Measurements from ENCODE around the gene OR52D1.

OR52D1 gene

GRCh38 chr11:5449432-5449831, 39.1 kb upstream of the OR52D1 start:
- H3K4me2 ChIP-seq (ENCODE audit: low read length), result no peak overlapping the region
- no peaks in the 10 kb centered on the region for H3K27me3 ChIP-seq (ENCODE audit: insufficient read depth, low read length)
- no peaks in the 10 kb centered on the region for H3K36me3 ChIP-seq (ENCODE audit: insufficient read depth, low read length)
- H3K9me3 ChIP-seq (ENCODE audit: low read length), result no peaks in the 10 kb centered on the region
- no peak overlapping the region for H2AFZ ChIP-seq (ENCODE audit: low read length)
- H3K79me2 ChIP-seq (ENCODE audit: insufficient read depth, low read length), result no peaks in the 10 kb centered on the region
- TF ChIP-seq, protein P1, sequence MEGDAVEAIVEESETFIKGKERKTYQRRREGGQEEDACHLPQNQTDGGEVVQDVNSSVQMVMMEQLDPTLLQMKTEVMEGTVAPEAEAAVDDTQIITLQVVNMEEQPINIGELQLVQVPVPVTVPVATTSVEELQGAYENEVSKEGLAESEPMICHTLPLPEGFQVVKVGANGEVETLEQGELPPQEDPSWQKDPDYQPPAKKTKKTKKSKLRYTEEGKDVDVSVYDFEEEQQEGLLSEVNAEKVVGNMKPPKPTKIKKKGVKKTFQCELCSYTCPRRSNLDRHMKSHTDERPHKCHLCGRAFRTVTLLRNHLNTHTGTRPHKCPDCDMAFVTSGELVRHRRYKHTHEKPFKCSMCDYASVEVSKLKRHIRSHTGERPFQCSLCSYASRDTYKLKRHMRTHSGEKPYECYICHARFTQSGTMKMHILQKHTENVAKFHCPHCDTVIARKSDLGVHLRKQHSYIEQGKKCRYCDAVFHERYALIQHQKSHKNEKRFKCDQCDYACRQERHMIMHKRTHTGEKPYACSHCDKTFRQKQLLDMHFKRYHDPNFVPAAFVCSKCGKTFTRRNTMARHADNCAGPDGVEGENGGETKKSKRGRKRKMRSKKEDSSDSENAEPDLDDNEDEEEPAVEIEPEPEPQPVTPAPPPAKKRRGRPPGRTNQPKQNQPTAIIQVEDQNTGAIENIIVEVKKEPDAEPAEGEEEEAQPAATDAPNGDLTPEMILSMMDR (IDR thresholded peaks at IDR 0.05; ENCODE audit: low read length), result no peak
- TF ChIP-seq EZH2 (IDR thresholded peaks at IDR 0.05; ENCODE audit: borderline replicate concordance, low read length), result no peak
- H4K20me1 ChIP-seq (ENCODE audit: insufficient read depth, low read length), result no peaks in the 10 kb centered on the region
- H3K4me3 ChIP-seq (ENCODE audit: low read depth, low read length, poor library complexity, severe bottlenecking), result no peak overlapping the region
- H3K4me1 ChIP-seq (ENCODE audit: insufficient read depth, low read length, severe bottlenecking), result no peaks in the 10 kb centered on the region
- H3K9me2 ChIP-seq (ENCODE audit: low read depth, low read length), result no peaks in the 10 kb centered on the region
- no peaks in the 10 kb centered on the region for H3F3A ChIP-seq (ENCODE audit: insufficient read depth, low read length)
- no peak overlapping the region for H3K9ac ChIP-seq (ENCODE audit: low read length)
- no peak overlapping the region for H3K27ac ChIP-seq (ENCODE audit: low read depth, low read length, poor library complexity, severe bottlenecking)

- Histone ChIP-seq H3K4me3 (ENCODE audit: low read depth, low read length, poor library complexity, severe bottlenecking) (no peak overlapping the region), H4K20me1 (ENCODE audit: insufficient read depth, low read length) (no peaks in the 10 kb centered on the region), H3K36me3 (ENCODE audit: insufficient read depth, low read length) (no peaks in the 10 kb centered on the region), H3K27ac (ENCODE audit: low read depth, low read length, poor library complexity, severe bottlenecking) (no peak overlapping the region), H3K9me2 (ENCODE audit: low read depth, low read length) (no peaks in the 10 kb centered on the region), H3K4me1 (ENCODE audit: insufficient read depth, low read length, severe bottlenecking) (no peaks in the 10 kb centered on the region), H3K4me2 (ENCODE audit: low read length) (no peak overlapping the region), H3K79me2 (ENCODE audit: insufficient read depth, low read length) (no peaks in the 10 kb centered on the region), H3K9ac (ENCODE audit: low read length) (no peak overlapping the region), H3K9me3 (ENCODE audit: low read length) (no peaks in the 10 kb centered on the region), H2AFZ (ENCODE audit: low read length) (no peak overlapping the region), H3K27me3 (ENCODE audit: insufficient read depth, low read length) (no peaks in the 10 kb centered on the region), H3F3A (ENCODE audit: insufficient read depth, low read length) (no peaks in the 10 kb centered on the region)
- TF ChIP-seq, protein P1 (IDR thresholded peaks at IDR 0.05; ENCODE audit: low read length), result no peak
- no peak for TF ChIP-seq EZH2 (IDR thresholded peaks at IDR 0.05; ENCODE audit: borderline replicate concordance, low read length)
Measured at GRCh38 chr11:5460983-5461621, 27.4 kb upstream of the OR52D1 start.

- H3K4me3 ChIP-seq (ENCODE audit: low read depth, low read length, poor library complexity, severe bottlenecking), result no peak overlapping the region
- TF ChIP-seq, protein P1 (IDR thresholded peaks at IDR 0.05; ENCODE audit: low read length), result no peak
- no peak for TF ChIP-seq EZH2 (IDR thresholded peaks at IDR 0.05; ENCODE audit: borderline replicate concordance, low read length)
- H3F3A ChIP-seq (ENCODE audit: insufficient read depth, low read length), result no peaks in the 10 kb centered on the region
- H3K36me3 ChIP-seq (ENCODE audit: insufficient read depth, low read length), result no peaks in the 10 kb centered on the region
- no peaks in the 10 kb centered on the region for H3K79me2 ChIP-seq (ENCODE audit: insufficient read depth, low read length)
- H3K27ac ChIP-seq (ENCODE audit: low read depth, low read length, poor library complexity, severe bottlenecking), result no peak overlapping the region
- no peaks in the 10 kb centered on the region for H3K9me2 ChIP-seq (ENCODE audit: low read depth, low read length)
- H3K4me2 ChIP-seq (ENCODE audit: low read length), result no peak overlapping the region
- no peak overlapping the region for H3K9ac ChIP-seq (ENCODE audit: low read length)
- no peaks in the 10 kb centered on the region for H3K27me3 ChIP-seq (ENCODE audit: insufficient read depth, low read length)
- H3K4me1 ChIP-seq (ENCODE audit: insufficient read depth, low read length, severe bottlenecking), result no peaks in the 10 kb centered on the region
- H2AFZ ChIP-seq (ENCODE audit: low read length), result no peak overlapping the region
- no peaks in the 10 kb centered on the region for H3K9me3 ChIP-seq (ENCODE audit: low read length)
- H4K20me1 ChIP-seq (ENCODE audit: insufficient read depth, low read length), result no peaks in the 10 kb centered on the region
Measured at GRCh38 chr11:5467527-5467926, 21.0 kb upstream of the OR52D1 start.

All from OCI-LY1 (cell line).